Endothelial cell (in vitro differentiated cells): ENCODE data around the gene ADAM33. TPM values are rescaled to one million over a fixed set of nuclear protein-coding genes. Genes with fewer than 3 reads are reported as not detected.

Source experiments
- DNase-seq: peaks from one replicate; pipeline ENCODE4 v3.0.0; 2021; ENCODE audit warnings: low spot score
- H3K27ac Mint-ChIP-seq: one replicate; pipeline ENCODE4 v1.8.0; 2021; ENCODE audit warnings: mixed read lengths, inconsistent platforms; ENCODE audit not compliant: unreplicated experiment
- H3K27me3 Mint-ChIP-seq: one replicate; pipeline ENCODE4 v1.8.0; 2021; ENCODE audit warnings: mild to moderate bottlenecking, moderate library complexity, mixed read lengths, inconsistent platforms; ENCODE audit not compliant: unreplicated experiment
- H3K36me3 Mint-ChIP-seq: one replicate; pipeline ENCODE4 v1.8.0; 2021; ENCODE audit warnings: mild to moderate bottlenecking, low read depth, mixed read lengths, inconsistent platforms; ENCODE audit not compliant: unreplicated experiment
- H3K4me1 Mint-ChIP-seq: one replicate; pipeline ENCODE4 v1.8.0; 2021; ENCODE audit warnings: mild to moderate bottlenecking, mixed read lengths, inconsistent platforms; ENCODE audit not compliant: unreplicated experiment
- H3K4me3 Mint-ChIP-seq: one replicate; pipeline ENCODE4 v1.8.0; 2021; ENCODE audit warnings: mild to moderate bottlenecking, mixed read lengths, inconsistent platforms; ENCODE audit not compliant: unreplicated experiment
- H3K9me3 Mint-ChIP-seq: one replicate; pipeline ENCODE4 v1.8.0; 2021; ENCODE audit warnings: mixed read lengths, inconsistent platforms; ENCODE audit not compliant: unreplicated experiment
- total RNA-seq: library from RNA; stranded (reverse); fragmentation: NEBNext Ultra II Directional; extraction: Animal tissue kit (Norgen Biotek cat#: 25700); gene quantifications from one replicate; pipeline ENCODE4 v1.2.1, GENCODE V29; 2021; ENCODE audit not compliant: unreplicated experiment
- TF ChIP-seq, protein P1 (sequence below): fragments of 200-600 bp; sonication (generic); IDR thresholded peaks from one replicate; pipeline ENCODE4 v1.5.0; 2021; ENCODE audit warnings: antibody characterized with exemption; ENCODE audit not compliant: unreplicated experiment

ADAM33 gene
- total RNA-seq, 1 donor from 2014 or later = 0.23 TPM

GRCh38 chr20:3658716-3659491 is 22.9 kb downstream of the ADAM33 start:
- no peak for DNase-seq
- Mint-ChIP-seq H3K9me3 (no peaks in the 10 kb centered on the region), H3K4me1 (peaks cover 5% of the 10 kb centered on the region), H3K27ac (no peak overlapping the region), H3K36me3 (peaks cover 8% of the 10 kb centered on the region), H3K27me3 (peaks cover 14% of the 10 kb centered on the region), H3K4me3 (no peak overlapping the region)
- TF ChIP-seq, protein P1, sequence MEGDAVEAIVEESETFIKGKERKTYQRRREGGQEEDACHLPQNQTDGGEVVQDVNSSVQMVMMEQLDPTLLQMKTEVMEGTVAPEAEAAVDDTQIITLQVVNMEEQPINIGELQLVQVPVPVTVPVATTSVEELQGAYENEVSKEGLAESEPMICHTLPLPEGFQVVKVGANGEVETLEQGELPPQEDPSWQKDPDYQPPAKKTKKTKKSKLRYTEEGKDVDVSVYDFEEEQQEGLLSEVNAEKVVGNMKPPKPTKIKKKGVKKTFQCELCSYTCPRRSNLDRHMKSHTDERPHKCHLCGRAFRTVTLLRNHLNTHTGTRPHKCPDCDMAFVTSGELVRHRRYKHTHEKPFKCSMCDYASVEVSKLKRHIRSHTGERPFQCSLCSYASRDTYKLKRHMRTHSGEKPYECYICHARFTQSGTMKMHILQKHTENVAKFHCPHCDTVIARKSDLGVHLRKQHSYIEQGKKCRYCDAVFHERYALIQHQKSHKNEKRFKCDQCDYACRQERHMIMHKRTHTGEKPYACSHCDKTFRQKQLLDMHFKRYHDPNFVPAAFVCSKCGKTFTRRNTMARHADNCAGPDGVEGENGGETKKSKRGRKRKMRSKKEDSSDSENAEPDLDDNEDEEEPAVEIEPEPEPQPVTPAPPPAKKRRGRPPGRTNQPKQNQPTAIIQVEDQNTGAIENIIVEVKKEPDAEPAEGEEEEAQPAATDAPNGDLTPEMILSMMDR = no peak

- peaks cover 5% of the 10 kb centered on the region for H3K4me1 Mint-ChIP-seq
- peaks cover 14% of the 10 kb centered on the region for H3K27me3 Mint-ChIP-seq
- TF ChIP-seq, protein P1 = no peak
- no peak for DNase-seq
- no peak overlapping the region for H3K4me3 Mint-ChIP-seq
- peaks cover 8% of the 10 kb centered on the region for H3K36me3 Mint-ChIP-seq
- no peak overlapping the region for H3K27ac Mint-ChIP-seq
- no peaks in the 10 kb centered on the region for H3K9me3 Mint-ChIP-seq
These were observed 23.6 kb downstream of the ADAM33 start for GRCh38 chr20:3658019-3658715.

DNA sequence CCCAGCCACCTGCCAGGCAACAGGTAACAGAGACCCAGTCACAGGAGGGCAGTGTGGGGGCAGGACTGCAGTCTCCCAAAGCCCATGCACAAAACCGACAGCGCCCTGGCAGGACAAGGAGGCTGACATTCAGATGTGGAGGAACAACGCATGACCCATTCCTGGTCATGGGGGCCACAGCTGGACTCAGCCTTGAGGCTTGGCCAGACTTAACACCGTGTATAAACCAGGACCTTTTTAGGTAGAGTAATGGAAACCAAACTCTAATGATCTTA is 26.7 kb downstream of the ADAM33 start:
- DNase-seq = no peak
- Mint-ChIP-seq H3K9me3 (no peaks in the 10 kb centered on the region), H3K4me3 (no peak overlapping the region), H3K36me3 (peaks cover 8% of the 10 kb centered on the region), H3K27ac (no peak overlapping the region), H3K27me3 (peaks cover 6% of the 10 kb centered on the region), H3K4me1 (peaks cover 5% of the 10 kb centered on the region)
- TF ChIP-seq, protein P1 = no peak

- peaks cover 4% of the 10 kb centered on the region for H3K27me3 Mint-ChIP-seq
- TF ChIP-seq, protein P1 = no peak
- H3K4me1 Mint-ChIP-seq = peaks cover 5% of the 10 kb centered on the region
- no peak for DNase-seq
- peaks cover 8% of the 10 kb centered on the region for H3K36me3 Mint-ChIP-seq
- H3K4me3 Mint-ChIP-seq = no peak overlapping the region
- no peak overlapping the region for H3K27ac Mint-ChIP-seq
- no peaks in the 10 kb centered on the region for H3K9me3 Mint-ChIP-seq
These were observed 27.3 kb downstream of the ADAM33 start for GRCh38 chr20:3654326-3655130.
